ENCODE measurements around the gene ORMDL1.
A peak's percentile ranks its signal among the peaks of the same experiment; 100 is the strongest.
"Not testable (repeated sequence)": the region's sequence is repeated elsewhere in the genome, so short reads cannot be mapped to it uniquely, and the experiment has no call there.

ORMDL1 gene

GRCh38 chr2:189770590-189771322, 13.4 kb downstream of the ORMDL1 start:
- no peak for DNase-seq

- no peak for DNase-seq
Observed at GRCh38 chr2:189763908-189764661, 20.1 kb downstream of the ORMDL1 start.

GRCh38 chr2:189762551-189763298, 21.4 kb downstream of the ORMDL1 start, which contains the start of gene OSGEPL1:
Gene OSGEPL1 (minus strand): TSS chr2:189762792. CDS start chr2:189761640, 1,152 bp downstream.
- DNase-seq: peak; percentile 91

- no peak for DNase-seq
Observed at GRCh38 chr2:189762229-189762550, 21.9 kb downstream of the ORMDL1 start.

- not testable (repeated sequence) for DNase-seq
Observed at GRCh38 chr2:189760154-189760553, 24.0 kb downstream of the ORMDL1 start.

GRCh38 chr2:189756311-189756952, 27.7 kb downstream of the ORMDL1 start:
- no peak for DNase-seq

- peak; percentile 23 for DNase-seq
Observed at GRCh38 chr2:189751080-189751658, 33.0 kb downstream of the ORMDL1 start.

GRCh38 chr2:189729430-189729829, 54.7 kb downstream of the ORMDL1 start:
- no peak for DNase-seq

GRCh38 chr2:189726849-189727248, 57.3 kb downstream of the ORMDL1 start:
- DNase-seq: no peak

- no peak for DNase-seq
Observed at GRCh38 chr2:189726271-189726670, 57.9 kb downstream of the ORMDL1 start.

GRCh38 chr2:189723192-189723591, 60.9 kb downstream of the ORMDL1 start:
- DNase-seq: no peak
